PC-9 (cell line): ENCODE results near the gene KCNK15.

Experiments used
- EZH2 ChIP-seq: fragments of 200-600 bp; sonication (generic); IDR thresholded peaks from 2 replicates; pipeline ENCODE4 v1.8.0; 2017; ENCODE audit warnings: antibody characterized with exemption, low read depth
- TF ChIP-seq, protein P1 (sequence below): fragments of 200-600 bp; sonication (generic); conservative IDR thresholded peaks from 2 replicates; pipeline ENCODE4 v1.6.1; 2017; ENCODE audit warnings: mixed run types, antibody characterized with exemption, mild to moderate bottlenecking, moderate library complexity

DNA sequence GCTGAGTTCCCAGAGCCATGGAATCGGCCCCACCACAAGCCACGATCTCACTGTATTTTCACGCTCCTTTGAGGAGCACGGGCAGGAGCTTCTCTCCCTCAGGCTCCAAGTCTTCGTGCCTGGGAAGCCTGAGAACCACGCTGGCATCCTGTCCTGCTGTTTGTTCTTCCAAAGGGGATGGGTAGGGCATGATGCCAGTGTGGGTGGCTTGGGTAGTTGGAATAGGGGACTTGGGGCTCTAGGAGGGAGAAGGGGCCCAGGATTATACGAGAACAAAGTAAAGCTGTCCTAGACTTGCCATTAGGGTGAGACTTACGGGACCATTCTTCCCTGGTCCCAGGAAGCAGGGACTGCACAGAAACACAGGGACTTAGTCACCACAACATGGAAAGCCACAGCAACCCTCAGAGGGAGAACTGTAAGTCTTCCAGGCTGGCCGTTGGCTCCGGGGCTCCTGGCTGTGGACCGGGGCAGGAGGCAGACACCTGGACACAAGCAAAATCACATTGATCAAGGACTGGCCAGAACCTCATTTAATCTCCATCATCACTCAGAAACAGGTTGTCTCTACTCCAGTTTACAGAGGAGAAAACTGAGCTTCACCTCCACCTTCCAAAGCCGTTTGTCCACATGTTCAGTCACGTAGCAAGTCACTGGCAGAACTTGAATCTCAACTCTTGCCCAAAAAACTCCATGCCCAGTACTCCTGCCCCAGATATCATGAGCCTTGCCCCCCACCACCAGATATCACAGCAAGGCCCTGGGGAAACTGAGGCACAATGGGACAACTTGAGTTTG lies 29.2 kb upstream of the KCNK15 start:
- TF ChIP-seq EZH2 = no peak
- TF ChIP-seq, protein P1, sequence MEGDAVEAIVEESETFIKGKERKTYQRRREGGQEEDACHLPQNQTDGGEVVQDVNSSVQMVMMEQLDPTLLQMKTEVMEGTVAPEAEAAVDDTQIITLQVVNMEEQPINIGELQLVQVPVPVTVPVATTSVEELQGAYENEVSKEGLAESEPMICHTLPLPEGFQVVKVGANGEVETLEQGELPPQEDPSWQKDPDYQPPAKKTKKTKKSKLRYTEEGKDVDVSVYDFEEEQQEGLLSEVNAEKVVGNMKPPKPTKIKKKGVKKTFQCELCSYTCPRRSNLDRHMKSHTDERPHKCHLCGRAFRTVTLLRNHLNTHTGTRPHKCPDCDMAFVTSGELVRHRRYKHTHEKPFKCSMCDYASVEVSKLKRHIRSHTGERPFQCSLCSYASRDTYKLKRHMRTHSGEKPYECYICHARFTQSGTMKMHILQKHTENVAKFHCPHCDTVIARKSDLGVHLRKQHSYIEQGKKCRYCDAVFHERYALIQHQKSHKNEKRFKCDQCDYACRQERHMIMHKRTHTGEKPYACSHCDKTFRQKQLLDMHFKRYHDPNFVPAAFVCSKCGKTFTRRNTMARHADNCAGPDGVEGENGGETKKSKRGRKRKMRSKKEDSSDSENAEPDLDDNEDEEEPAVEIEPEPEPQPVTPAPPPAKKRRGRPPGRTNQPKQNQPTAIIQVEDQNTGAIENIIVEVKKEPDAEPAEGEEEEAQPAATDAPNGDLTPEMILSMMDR = no peak
